Stomach (tissue), 4 donors: ENCODE measurements around the gene SH2D3A.
A peak's percentile ranks its signal among the peaks of the same experiment; 100 is the strongest.

Source experiments
- EP300 ChIP-seq: sonication (generic); formaldehyde crosslinking; IDR thresholded peaks from one replicate; pipeline ENCODE4 v1.6.1; 2017; ENCODE audit warnings: antibody characterized with exemption
- POLR2A ChIP-seq, 4 donors: fragments of 450-650 bp; IDR thresholded peaks; one replicate each; pipeline ENCODE4 v1.6.1; 2016; ENCODE audit warnings: antibody characterized with exemption in 4 of 4, control low read depth in 2 of 4, mild to moderate bottlenecking in 1 of 4, moderate library complexity in 1 of 4
- POLR2AphosphoS5 ChIP-seq, 3 donors: sonication (generic); formaldehyde crosslinking; IDR thresholded peaks; one replicate each; pipeline ENCODE4 v1.6.1; 2016; ENCODE audit warnings: antibody characterized with exemption in 3 of 3
- TF ChIP-seq, protein P1 (sequence below), 7 experiments: fragments of 450-650 bp in 4 of 7; fragments of 200-600 bp in 3 of 7; sonication (generic) in 3 of 7; IDR thresholded peaks; one replicate each; pipeline ENCODE4 v1.5.1; 2016 to 2019; ENCODE audit warnings: antibody characterized with exemption in 7 of 7, control low read depth in 2 of 7, mild to moderate bottlenecking in 1 of 7

DNA sequence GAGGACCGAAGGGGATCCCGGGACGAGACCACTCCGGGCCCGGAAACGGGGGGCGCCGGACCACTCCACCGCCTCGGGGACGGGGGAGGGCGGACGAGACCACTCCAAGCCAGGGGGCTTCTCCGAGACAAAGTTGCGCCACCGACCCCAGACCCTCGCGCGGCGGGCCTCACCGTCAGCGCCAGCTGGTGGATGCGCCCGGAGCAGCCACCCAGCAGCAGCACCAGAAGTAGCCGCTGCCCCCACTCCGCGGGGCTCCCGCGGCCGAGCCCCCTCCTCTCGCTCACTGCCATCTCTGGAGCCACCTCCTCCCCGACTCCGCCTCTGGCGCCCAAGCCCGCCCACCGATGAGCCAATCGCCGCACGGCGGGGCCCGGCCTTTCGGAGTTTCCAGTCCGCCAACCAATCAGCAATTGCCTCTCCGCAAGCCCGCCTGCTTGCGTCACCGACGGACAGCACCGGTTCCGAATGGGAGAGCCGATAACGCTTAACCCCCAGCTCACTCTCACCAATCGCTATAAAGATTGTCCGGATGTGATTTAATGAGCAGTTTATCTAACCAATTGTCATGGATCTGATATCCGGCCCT, 29.9 kb downstream of the SH2D3A start, which contains the start of gene GPR108:
- TF ChIP-seq POLR2A (IDR thresholded peaks at IDR 0.05), result no peak
- TF ChIP-seq, protein P1, sequence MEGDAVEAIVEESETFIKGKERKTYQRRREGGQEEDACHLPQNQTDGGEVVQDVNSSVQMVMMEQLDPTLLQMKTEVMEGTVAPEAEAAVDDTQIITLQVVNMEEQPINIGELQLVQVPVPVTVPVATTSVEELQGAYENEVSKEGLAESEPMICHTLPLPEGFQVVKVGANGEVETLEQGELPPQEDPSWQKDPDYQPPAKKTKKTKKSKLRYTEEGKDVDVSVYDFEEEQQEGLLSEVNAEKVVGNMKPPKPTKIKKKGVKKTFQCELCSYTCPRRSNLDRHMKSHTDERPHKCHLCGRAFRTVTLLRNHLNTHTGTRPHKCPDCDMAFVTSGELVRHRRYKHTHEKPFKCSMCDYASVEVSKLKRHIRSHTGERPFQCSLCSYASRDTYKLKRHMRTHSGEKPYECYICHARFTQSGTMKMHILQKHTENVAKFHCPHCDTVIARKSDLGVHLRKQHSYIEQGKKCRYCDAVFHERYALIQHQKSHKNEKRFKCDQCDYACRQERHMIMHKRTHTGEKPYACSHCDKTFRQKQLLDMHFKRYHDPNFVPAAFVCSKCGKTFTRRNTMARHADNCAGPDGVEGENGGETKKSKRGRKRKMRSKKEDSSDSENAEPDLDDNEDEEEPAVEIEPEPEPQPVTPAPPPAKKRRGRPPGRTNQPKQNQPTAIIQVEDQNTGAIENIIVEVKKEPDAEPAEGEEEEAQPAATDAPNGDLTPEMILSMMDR (IDR thresholded peaks at IDR 0.05), result no peak
- no peak for TF ChIP-seq EP300
- peak in 1 of 3 donors; percentile 18 for TF ChIP-seq POLR2AphosphoS5 (IDR thresholded peaks at IDR 0.05)
